ENCODE data around the gene HBS1L. TPM values are rescaled to one million over a fixed set of nuclear protein-coding genes. Genes with fewer than 3 reads are reported as not detected.
A peak's percentile ranks its signal among the peaks of the same experiment; 100 is the strongest.

The HBS1L gene
- total RNA-seq, 1 donor from 2014 or later: 94.4 TPM

DNA sequence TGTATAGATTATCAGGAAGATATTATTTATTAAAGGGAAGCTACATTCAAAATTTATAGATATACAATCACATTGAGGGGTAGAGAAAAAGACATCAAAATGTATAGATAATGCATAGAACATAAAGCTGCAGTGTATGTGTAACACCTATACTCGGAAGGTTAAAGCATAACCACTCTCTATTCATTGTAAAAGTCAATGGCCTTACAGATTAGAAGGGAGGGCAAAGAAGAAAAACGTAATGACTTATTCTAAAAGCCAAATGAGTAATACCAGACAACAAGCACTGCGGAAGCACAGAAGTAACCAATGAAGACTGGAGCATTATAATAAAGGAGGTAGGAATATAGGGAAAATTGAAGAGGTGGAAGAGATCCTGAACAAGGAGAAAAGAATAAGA, 11.3 kb downstream of the HBS1L start:
- H3K36me3 Mint-ChIP-seq (ENCODE audit: low read depth): peaks cover 45% of the 10 kb centered on the region
- H3K27me3 Mint-ChIP-seq: no peaks in the 10 kb centered on the region
- H3K27ac Mint-ChIP-seq: no peak overlapping the region
- intact Hi-C loops (cut with micrococcal nuclease): no loop called here
- DNase-seq: no peak
- H3K4me1 Mint-ChIP-seq: peaks cover 47% of the 10 kb centered on the region
- no peak overlapping the region for H3K4me3 Mint-ChIP-seq
- no peaks in the 10 kb centered on the region for H3K9me3 Mint-ChIP-seq

DNA sequence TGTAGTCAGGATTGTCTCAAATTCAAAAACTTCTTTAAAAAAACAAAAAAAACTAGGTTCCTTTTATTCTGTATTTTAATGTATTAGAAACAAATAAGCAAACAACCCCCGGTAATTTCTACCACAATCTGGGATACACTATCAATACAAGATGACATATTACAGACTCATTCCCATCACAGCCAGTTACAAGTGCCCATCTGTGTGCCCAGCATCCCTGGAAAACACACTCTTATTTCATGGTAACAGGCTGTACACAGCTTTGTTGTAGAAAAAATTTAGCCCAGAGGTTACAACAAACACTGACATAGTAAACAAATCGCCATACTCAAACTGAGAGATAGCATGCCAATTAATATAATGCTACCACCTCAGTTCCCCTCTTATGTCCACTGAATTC, 16.3 kb downstream of the HBS1L start:
- DNase-seq: no peak
- H3K36me3 Mint-ChIP-seq (ENCODE audit: low read depth): peaks cover 54% of the 10 kb centered on the region
- H3K9me3 Mint-ChIP-seq: no peaks in the 10 kb centered on the region
- no peaks in the 10 kb centered on the region for H3K27me3 Mint-ChIP-seq
- H3K27ac Mint-ChIP-seq: peak overlapping the region; percentile 51
- no peak overlapping the region for H3K4me3 Mint-ChIP-seq
- intact Hi-C loops (cut with micrococcal nuclease): no loop called here
- peaks cover 27% of the 10 kb centered on the region for H3K4me1 Mint-ChIP-seq

DNA sequence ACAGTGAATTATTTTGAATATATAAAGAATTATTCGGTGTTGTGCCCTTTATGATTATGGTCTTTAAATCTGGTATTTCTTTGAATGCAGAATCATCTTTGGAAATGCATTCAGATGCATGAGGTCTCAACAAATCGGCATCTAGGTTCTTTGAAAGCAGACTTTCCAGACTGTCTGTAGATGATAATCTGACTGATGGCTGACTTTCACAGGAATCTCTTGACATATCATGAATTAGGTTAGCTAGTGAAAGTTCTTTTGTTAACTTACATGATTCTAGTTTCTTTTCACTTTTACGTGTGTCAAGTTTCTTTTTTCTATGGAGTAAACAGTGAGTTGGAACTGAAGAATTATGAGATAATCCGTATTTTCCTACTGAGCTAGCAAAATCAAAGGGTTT, 17.1 kb downstream of the HBS1L start:
- intact Hi-C loops (cut with micrococcal nuclease): no loop called here
- Mint-ChIP-seq H3K4me3 (no peak overlapping the region), H3K27me3 (no peaks in the 10 kb centered on the region), H3K27ac (peak overlapping the region; percentile 8), H3K36me3 (ENCODE audit: low read depth) (peaks cover 56% of the 10 kb centered on the region), H3K9me3 (no peaks in the 10 kb centered on the region), H3K4me1 (peaks cover 26% of the 10 kb centered on the region)
- DNase-seq: no peak

DNA sequence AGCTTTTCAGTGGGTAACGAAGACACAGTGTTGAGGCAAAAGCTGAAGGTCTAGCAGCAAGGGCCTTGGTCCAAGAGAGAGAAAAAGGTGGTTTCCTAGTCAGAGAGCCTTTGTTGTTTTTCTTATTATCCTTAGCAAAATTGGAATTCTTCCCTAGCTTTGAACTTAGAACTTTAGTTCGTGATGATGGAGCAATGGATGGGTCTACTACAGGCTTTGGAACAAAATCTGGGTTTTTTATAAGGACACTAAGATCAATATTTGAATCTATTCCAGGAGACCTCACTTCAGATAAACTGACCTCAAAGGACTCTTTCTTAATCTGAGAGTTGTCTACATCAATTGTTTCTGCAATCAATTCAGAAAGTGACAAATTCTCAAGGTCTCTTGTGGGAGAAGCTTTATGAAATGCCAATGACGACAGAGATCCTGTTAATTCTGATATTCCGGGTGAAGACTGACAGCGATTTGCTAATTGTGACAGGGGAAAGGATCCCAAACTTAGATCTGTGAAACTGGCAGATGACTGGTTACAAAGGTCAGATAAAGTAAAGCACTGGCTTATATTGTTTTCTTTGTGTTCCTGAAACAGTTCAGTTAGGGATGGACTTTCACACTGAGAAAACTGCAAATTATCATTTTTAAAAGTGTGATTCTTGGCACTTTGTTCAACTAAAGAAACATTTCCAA, 17.7 kb downstream of the HBS1L start:
- Mint-ChIP-seq H3K36me3 (ENCODE audit: low read depth) (peaks cover 53% of the 10 kb centered on the region), H3K9me3 (no peaks in the 10 kb centered on the region), H3K27ac (no peak overlapping the region)

DNA sequence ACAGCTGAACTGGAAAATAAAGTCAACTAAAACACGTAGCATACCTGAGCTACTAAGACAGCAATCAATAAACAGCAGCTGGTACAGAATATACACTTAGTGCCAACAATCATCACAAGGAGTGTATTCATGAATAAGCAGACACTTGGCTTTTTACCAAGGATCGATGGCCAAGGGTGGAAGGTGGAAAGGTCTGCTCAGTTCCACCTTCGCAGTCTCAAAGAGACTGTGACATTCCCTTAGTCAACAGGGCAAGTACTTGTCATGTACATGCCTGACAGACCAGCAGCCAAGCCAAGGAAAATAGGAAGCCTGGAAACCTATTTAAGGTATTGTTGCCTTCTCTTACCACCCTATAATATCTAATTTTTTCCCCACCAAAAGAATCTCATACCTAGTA, 21.4 kb downstream of the HBS1L start:
- peaks cover 50% of the 10 kb centered on the region for H3K36me3 Mint-ChIP-seq (ENCODE audit: low read depth)
- peaks cover 41% of the 10 kb centered on the region for H3K4me1 Mint-ChIP-seq
- no peaks in the 10 kb centered on the region for H3K9me3 Mint-ChIP-seq
- H3K27ac Mint-ChIP-seq: no peak overlapping the region
- H3K27me3 Mint-ChIP-seq: no peaks in the 10 kb centered on the region
- intact Hi-C loops (cut with micrococcal nuclease): no loop called here
- no peak for DNase-seq
- no peak overlapping the region for H3K4me3 Mint-ChIP-seq

More for the DNA sequence above, 17.7 kb downstream of the HBS1L start:
- Mint-ChIP-seq H3K27me3 (no peaks in the 10 kb centered on the region), H3K4me3 (no peak overlapping the region), H3K4me1 (peaks cover 25% of the 10 kb centered on the region)
- no peak for DNase-seq
- intact Hi-C loops (cut with micrococcal nuclease): no loop called here

DNA sequence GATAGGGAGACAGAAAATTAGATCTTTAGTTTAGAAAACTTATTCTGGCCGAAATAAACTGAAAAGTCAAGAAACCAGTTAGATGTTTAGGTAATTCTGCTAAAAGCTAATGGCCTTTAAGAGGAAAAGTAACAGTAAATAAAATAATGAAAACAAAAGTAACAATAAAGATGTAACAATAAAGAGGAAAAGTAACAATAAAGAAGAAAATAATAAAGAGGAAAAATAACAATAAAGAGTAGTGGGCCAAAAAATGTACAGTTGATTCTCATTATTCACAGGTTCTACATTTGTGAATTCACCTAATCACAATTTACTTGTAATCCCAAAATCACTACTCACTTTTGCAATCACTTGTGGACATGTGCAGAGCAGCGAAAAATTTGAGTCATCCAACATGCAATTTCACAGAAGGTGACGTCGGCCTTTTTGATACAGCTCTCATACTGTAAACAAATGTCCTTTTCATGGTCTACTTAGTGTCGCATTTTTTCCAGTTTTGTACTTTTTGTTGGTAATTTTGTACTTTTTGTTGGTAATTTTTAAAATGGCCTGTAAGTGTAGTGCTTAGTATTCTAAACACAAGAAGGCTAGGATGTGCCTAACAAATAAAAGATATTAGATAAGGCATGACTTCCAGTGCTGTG, 24.0 kb downstream of the HBS1L start:
- DNase-seq: peak; percentile 69
- intact Hi-C loops (cut with micrococcal nuclease): loop anchor here (1.0 kb wide), 7 partner anchors 16 to 153 kb away; partner anchors contain the start of gene HBS1L

DNA sequence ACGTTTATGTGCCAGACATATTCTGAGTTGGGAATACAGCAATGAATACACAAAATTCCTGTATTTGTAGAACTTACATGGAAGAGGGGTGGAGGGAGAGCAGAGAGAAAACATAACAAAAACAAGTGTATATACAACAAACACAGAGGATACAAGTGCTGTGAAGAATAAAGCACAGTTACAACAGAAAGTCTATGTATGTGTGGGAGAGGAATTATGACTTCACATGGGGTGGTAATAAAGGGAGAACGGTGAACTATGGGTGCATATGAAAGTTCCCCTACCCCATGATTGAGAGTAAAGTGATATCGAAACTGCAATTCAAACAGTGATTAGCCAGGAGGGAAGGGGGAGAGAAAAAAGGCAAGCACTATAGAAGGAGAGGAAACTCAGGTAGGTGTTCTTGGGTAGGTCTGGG, 24.6 kb downstream of the HBS1L start:
- DNase-seq: peak; percentile 76
- Mint-ChIP-seq H3K36me3 (ENCODE audit: low read depth) (peaks cover 52% of the 10 kb centered on the region), H3K27me3 (no peaks in the 10 kb centered on the region), H3K9me3 (no peaks in the 10 kb centered on the region), H3K27ac (peak overlapping the region; percentile 80), H3K4me3 (peak overlapping the region; percentile 52), H3K4me1 (peaks cover 46% of the 10 kb centered on the region)
- intact Hi-C loops (cut with micrococcal nuclease): loop anchor here (1.0 kb wide), 7 partner anchors 16 to 153 kb away; partner anchors contain the start of gene HBS1L

More for the DNA sequence above, 24.0 kb downstream of the HBS1L start:
- H3K36me3 Mint-ChIP-seq (ENCODE audit: low read depth): peaks cover 50% of the 10 kb centered on the region
- no peaks in the 10 kb centered on the region for H3K27me3 Mint-ChIP-seq
- H3K4me3 Mint-ChIP-seq: peak overlapping the region; percentile 52
- peak overlapping the region; percentile 80 for H3K27ac Mint-ChIP-seq
- no peaks in the 10 kb centered on the region for H3K9me3 Mint-ChIP-seq
- H3K4me1 Mint-ChIP-seq: peaks cover 41% of the 10 kb centered on the region

DNA sequence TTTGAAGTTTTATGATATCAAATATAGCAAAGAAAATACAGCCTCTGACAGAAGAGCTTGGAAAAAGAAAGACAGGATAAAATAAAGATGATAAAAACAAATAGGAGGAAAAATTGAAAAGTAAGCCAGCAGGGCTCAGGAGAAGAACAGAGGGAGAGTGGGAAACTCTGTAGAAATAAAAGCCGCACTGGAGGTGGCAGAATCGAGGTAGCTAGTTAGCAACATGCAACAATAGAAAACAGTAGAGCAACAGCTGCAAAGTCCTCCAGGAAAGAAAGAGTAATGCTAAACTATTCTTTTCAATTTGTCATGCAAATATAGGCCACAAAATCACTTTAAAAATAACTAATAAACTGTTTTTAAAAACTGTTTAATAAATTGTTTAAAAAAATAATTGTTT, 28.8 kb downstream of the HBS1L start:
- H3K36me3 Mint-ChIP-seq (ENCODE audit: low read depth): peaks cover 28% of the 10 kb centered on the region
- no peaks in the 10 kb centered on the region for H3K27me3 Mint-ChIP-seq
- peak overlapping the region; percentile 62 for H3K27ac Mint-ChIP-seq
- no peak overlapping the region for H3K4me3 Mint-ChIP-seq
- intact Hi-C loops (cut with micrococcal nuclease): no loop called here
- no peaks in the 10 kb centered on the region for H3K9me3 Mint-ChIP-seq
- H3K4me1 Mint-ChIP-seq: peaks cover 46% of the 10 kb centered on the region
- no peak for DNase-seq

DNA sequence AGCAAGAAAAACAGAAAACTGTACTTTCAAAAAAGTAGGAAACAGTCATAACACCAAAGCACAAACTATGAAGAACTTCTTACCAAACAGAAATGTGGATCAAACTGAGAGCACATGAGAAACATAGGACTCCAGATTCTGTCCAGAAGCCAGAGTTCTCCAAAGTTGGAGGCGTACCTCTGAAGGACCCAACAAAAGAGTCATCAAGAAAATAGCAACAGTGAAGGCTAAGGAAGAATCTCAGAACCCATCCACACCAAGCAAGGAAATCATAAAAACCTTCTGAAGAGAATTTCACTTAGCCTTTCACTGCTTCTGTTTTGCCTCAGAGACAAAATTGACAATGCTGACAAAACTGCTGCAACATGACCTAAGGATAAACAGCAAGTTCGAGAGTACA, 29.4 kb downstream of the HBS1L start:
- H3K36me3 Mint-ChIP-seq (ENCODE audit: low read depth): peaks cover 27% of the 10 kb centered on the region

DNA sequence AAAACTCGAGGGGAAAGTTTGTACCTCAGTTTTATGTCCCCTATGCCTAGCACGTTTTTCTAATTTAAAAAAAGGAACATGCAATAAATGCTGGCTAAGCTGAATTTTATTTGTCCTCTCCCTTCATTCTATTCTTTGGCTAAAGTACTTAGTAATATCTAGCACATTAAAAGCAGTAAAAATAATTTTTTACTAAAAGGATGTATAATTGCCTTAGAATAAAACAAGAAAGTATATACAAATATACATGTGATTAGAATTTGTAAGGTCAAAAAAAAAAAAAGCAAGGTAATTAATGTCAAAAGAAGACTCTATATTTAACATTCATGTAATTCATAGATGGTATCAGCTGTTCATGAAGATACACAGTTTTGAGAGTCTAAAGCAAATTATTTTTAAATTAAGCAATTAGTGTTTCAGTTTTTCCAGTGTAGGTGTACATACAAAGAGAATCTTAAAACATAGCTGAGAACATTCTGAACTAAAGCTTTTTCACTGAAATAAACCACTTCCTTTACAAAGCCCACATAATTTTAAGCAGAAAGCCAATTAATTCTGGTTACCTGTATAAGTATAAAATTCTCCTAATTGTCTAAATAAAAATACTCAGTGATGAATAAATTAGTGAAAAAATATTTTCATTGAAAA, 32.4 kb downstream of the HBS1L start:
- Mint-ChIP-seq H3K9me3 (no peaks in the 10 kb centered on the region), H3K36me3 (ENCODE audit: low read depth) (peaks cover 20% of the 10 kb centered on the region), H3K27me3 (no peaks in the 10 kb centered on the region), H3K27ac (no peak overlapping the region), H3K4me1 (peaks cover 39% of the 10 kb centered on the region), H3K4me3 (peak overlapping the region; percentile 6)
- intact Hi-C loops (cut with micrococcal nuclease): loop anchor here (1.0 kb wide), 1 partner anchor 8 kb away; no protein-coding TSS in a partner anchor
- no peak for DNase-seq

More for the DNA sequence above, 29.4 kb downstream of the HBS1L start:
- peaks cover 45% of the 10 kb centered on the region for H3K4me1 Mint-ChIP-seq
- H3K9me3 Mint-ChIP-seq: no peaks in the 10 kb centered on the region
- H3K4me3 Mint-ChIP-seq: no peak overlapping the region
- H3K27me3 Mint-ChIP-seq: no peaks in the 10 kb centered on the region
- peak overlapping the region; percentile 9 for H3K27ac Mint-ChIP-seq
- DNase-seq: no peak
- intact Hi-C loops (cut with micrococcal nuclease): no loop called here

DNA sequence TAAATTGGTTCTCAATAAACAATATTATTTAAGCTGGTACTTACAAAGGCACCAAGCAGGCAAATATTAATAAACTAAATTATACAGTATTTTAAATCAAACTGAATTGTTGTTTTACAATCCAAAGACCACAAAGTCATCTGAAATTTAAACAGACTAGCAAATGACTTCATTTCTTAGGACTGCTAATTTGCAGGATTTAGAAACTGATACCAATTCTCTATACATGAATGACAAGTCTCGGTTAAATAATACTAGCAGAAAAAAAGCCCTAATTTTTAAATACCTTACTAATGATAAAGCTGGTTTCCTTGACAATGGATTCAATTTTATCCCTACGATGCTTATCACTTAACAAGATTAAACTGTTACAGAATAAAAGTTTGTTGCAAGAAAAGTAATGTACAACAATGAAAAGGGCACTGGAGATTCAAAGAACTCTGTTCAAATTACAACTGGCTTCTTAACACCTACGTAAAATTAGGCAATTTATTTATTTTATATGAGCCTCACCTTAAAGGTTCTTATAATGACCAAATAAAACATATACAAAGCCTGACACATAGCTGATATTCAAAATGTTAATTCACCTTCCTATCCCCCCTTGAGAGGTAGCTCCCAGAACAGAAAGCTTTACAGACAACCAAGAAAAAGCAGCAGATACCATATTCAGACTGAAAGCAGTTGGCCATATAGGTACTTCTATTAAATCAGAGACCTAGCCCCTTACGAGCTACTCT, 33.1 kb downstream of the HBS1L start:
- DNase-seq: no peak
- H3K9me3 Mint-ChIP-seq: no peaks in the 10 kb centered on the region
- no peaks in the 10 kb centered on the region for H3K27me3 Mint-ChIP-seq
- H3K27ac Mint-ChIP-seq: peak overlapping the region; percentile 30
- intact Hi-C loops (cut with micrococcal nuclease): loop anchor here (1.0 kb wide), 1 partner anchor 7 kb away; no protein-coding TSS in a partner anchor
- peaks cover 16% of the 10 kb centered on the region for H3K36me3 Mint-ChIP-seq (ENCODE audit: low read depth)
- H3K4me1 Mint-ChIP-seq: peaks cover 40% of the 10 kb centered on the region
- peak overlapping the region; percentile 6 for H3K4me3 Mint-ChIP-seq

DNA sequence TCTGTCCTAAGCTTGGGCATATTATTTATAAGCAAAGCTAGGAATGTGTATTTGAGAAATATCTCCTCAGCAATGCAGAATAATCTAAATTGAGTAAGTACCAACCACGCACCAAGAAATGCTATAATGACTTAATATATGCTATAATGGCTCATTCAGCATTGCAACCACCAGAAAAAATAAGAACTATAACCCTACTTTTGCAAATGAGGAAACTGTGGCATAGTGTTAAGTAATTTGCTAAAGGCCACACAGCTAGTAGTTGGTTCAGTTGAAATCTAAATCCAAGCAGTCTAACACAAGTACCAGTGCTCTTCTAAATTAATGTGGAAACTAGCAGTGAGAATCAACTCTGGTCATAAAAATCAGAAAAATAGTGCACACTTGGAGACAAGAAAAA, 35.7 kb downstream of the HBS1L start:
- intact Hi-C loops (cut with micrococcal nuclease): no loop called here
- Mint-ChIP-seq H3K4me1 (peaks cover 43% of the 10 kb centered on the region), H3K9me3 (no peaks in the 10 kb centered on the region), H3K27ac (no peak overlapping the region), H3K27me3 (no peaks in the 10 kb centered on the region), H3K4me3 (no peak overlapping the region), H3K36me3 (ENCODE audit: low read depth) (peaks cover 9% of the 10 kb centered on the region)
- DNase-seq: no peak

DNA sequence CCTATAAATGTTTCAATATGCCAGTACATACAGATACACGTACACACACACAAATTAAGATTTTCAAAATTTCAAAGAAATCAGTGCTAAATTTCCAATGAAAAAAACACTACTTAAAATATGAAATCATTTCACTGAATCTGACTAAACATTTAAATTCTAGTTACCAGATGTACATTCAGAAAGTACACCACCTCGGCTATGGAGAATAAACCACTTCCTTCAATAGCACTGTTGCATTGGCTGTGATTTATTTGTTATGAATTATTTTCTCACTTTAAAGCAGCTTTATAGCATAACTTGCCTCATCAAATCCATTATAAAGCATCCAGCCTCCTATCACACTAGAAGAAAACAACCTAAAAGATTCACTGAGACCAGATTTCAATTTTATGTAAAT, 36.6 kb downstream of the HBS1L start:
- intact Hi-C loops (cut with micrococcal nuclease): no loop called here
- no peak overlapping the region for H3K4me3 Mint-ChIP-seq
- DNase-seq: no peak
- no peaks in the 10 kb centered on the region for H3K27me3 Mint-ChIP-seq
- H3K4me1 Mint-ChIP-seq: peaks cover 51% of the 10 kb centered on the region
- no peaks in the 10 kb centered on the region for H3K9me3 Mint-ChIP-seq
- peaks cover 9% of the 10 kb centered on the region for H3K36me3 Mint-ChIP-seq (ENCODE audit: low read depth)
- no peak overlapping the region for H3K27ac Mint-ChIP-seq

Measured in activated CD4-positive, alpha-beta T cell treated with anti-CD3 and anti-CD28 coated beads, Interleukin-2, amount 10 ng/mL, durations not matched to agents 24 days and 14 days (primary cell).